ENCODE measurements around the gene ARAP1.

ARAP1 gene

DNA sequence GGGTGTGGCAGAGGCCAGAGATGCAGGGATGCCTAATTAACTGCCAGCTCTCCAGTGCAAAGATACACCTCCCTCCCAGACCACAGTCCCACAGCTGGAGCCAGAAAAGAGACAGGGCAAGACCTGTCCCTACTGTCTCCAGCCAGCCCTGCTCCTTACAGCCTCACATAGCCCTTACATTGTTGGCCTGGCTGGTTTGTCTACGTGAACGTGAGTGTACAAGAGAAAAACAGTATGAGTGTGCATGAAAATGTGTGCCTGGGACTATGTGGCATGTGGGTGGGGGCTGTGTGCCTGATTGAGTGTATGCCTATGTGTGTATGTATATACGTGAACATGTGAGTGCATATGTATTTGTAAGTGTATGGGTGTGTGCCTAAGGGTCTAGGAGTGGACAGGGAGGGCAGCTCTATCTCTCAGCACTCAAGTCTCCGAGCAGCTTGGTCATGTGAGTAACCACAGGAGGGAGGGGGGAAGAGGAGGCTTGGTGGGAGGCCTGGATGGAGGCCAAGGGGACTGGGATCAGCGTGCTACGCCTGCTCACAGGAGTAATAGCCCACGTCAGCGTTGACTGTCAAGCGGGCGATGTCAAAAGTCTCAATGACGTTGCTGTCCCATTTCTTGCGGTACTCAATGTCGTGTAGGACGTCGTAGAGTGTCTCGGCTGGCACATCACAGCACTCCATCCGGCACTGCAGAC is 6.6 kb upstream of the ARAP1 start:
- Histone ChIP-seq H3K4me3 (no peak overlapping the region), H3K27ac (peak overlapping the region in 1 of 2 donors; percentile 31)
- DNase-seq (ENCODE audit: low spot score), result no peak
- no peak for TF ChIP-seq CTCF (IDR thresholded peaks at IDR 0.05)

DNA sequence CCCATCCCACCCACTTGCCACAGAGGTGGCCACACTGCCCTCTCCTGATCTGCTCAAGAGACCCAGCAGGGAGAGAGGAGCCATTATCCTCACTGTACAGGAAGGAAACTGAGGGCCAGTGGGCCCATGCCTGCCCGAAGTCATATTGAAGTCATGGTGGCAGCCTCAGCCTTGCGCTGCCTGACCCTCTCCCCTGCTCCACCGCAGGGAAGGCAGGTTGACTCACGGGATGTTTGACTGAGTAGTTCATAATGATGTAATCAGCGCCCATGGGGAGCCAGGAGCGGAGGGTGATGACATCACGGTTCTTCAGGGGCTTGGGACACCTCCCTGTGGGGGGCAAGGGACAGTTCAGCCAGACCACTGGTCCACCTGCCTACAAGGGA is 6.1 kb upstream of the ARAP1 start:
- peak overlapping the region in 1 of 2 donors; percentile 31 for H3K27ac ChIP-seq
- no peak for TF ChIP-seq CTCF (IDR thresholded peaks at IDR 0.05)
- DNase-seq (ENCODE audit: low spot score), result no peak
- no peak overlapping the region for H3K4me3 ChIP-seq

DNA sequence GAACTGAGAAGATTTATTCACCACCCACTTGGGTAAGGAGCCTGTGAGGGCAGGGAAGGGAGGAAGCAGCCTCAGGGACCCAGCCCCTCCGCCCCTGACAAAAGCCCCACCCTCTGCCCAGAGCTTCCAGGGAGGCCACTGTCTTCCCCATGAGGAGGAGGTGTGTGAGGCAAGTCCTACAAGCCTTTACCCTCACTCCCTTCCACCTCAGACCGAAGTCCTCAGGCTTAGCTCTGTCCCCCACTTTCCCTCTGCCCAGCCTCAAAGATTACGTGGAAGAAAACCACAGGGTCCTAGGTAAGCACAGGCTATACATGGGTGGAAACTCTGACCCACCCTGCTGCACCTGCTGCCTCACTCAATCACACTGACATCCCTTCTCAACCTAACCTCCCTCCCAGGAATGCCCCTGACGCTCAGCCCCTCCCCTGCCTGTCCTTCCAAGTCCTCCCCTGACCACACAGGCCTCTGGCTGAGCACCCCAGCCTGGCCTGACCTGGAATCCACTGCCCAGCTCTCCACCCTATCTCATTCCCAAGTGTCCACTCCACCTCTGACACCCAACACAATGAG is 3.6 kb upstream of the ARAP1 start:
- Histone ChIP-seq H3K4me3 (no peak overlapping the region), H3K27ac (no peak overlapping the region)
- no peak for TF ChIP-seq CTCF (IDR thresholded peaks at IDR 0.05)
- DNase-seq (ENCODE audit: low spot score), result no peak

DNA sequence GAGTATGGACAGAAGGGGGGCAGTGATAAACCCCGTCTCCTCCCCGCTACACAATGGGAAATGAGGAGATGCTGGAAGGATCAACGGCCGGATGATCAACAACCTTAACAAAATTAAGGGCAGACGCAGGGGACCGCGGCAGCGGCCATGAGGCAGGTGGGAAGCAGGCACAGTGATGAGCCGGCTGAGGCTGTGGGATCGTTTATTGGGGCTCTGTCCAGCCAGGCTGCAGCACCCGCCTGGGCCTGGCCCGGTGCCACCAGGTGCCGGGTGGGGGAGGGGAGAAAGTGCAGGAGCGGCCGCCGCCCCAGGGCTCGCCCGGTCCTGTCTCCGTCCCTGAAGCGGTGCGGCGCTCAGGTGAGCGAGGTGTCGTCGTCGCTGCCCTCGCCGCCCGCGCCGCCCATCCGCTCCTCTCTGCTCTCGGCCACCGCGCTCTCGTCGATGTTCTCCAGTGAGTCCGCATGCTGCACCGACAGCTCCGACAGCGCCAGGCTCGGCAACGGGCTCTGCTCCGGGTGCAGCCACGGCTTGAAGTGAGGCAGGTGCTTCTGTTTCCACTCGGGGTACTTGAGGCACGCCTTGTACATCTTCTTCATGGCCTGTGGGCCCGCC is 2.4 kb upstream of the ARAP1 start:
- DNase-seq (ENCODE audit: low spot score), result no peak
- H3K27ac ChIP-seq, result no peak overlapping the region
- TF ChIP-seq CTCF (IDR thresholded peaks at IDR 0.05), result no peak
- H3K4me3 ChIP-seq, result no peak overlapping the region

GRCh38 chr11:72754149-72754543 is 1.9 kb upstream of the ARAP1 start:
- no peak for DNase-seq (ENCODE audit: low spot score)
- Histone ChIP-seq H3K4me3 (no peak overlapping the region), H3K27ac (no peak overlapping the region)
- no peak for TF ChIP-seq CTCF (IDR thresholded peaks at IDR 0.05)

- H3K27ac ChIP-seq, result no peak overlapping the region
- no peak for DNase-seq (ENCODE audit: low spot score)
Measured at GRCh38 chr11:72753341-72754148, 1.3 kb upstream of the ARAP1 start.

More at GRCh38 chr11:72753341-72754148, 1.3 kb upstream of the ARAP1 start:
- no peak overlapping the region for H3K4me3 ChIP-seq
- TF ChIP-seq CTCF (IDR thresholded peaks at IDR 0.05), result no peak
